OCI-LY7 (cell line): ENCODE data around the gene GSTM1. TPM values are rescaled to one million over a fixed set of nuclear protein-coding genes. Genes with fewer than 3 reads are reported as not detected.

Experiments
- BruUV-seq: library from RNA; stranded (reverse); fragments of 400-500 nt; replicated peaks from 2 replicates; lab custom pipeline; 2021; lab: Mats Ljungman, UMichigan
- CTCF ChIA-PET: fragments of 300-600 bp; sonication (Branson Sonifier 250); formaldehyde crosslinking; loops from one replicate; lab custom pipeline; 2022; ENCODE audit warnings: antibody characterized with exemption; ENCODE audit not compliant: unreplicated experiment; lab: Charles Lee
- POLR2A ChIA-PET: fragments of 300-600 bp; sonication (Branson Sonifier 250); formaldehyde crosslinking; loops from one replicate; lab custom pipeline; 2022; ENCODE audit warnings: antibody characterized with exemption; lab: Charles Lee
- DNase-seq: peaks from one replicate; pipeline ENCODE4 v3.0.0-alpha.2; 2015; ENCODE audit warnings: low spot score
- H2AFZ ChIP-seq: fragments of 200-600 bp; sonication (generic), shearing (Covaris generic); 2 replicates; pipeline ENCODE4 v1.6.1; 2014; ENCODE audit warnings: mild to moderate bottlenecking, antibody characterized with exemption, low read length, moderate library complexity
- H3K27ac ChIP-seq: fragments of 200-600 bp; sonication (generic); 2 replicates; pipeline ENCODE4 v1.5.1; 2014; ENCODE audit warnings: mixed run types, low read depth, mild to moderate bottlenecking, moderate library complexity, low read length, inconsistent platforms; ENCODE audit not compliant: poor library complexity, severe bottlenecking
- H3K36me3 ChIP-seq: fragments of 200-600 bp; sonication (generic); 2 replicates; pipeline ENCODE4 v1.6.1; 2014; ENCODE audit warnings: mild to moderate bottlenecking, antibody characterized with exemption, low read length, moderate library complexity, mixed read lengths; ENCODE audit not compliant: insufficient read depth
- H3K4me1 ChIP-seq: fragments of 200-600 bp; sonication (generic); 2 replicates; pipeline ENCODE4 v1.5.1; 2014; ENCODE audit warnings: mild to moderate bottlenecking, low read length; ENCODE audit not compliant: insufficient read depth, poor library complexity, severe bottlenecking
- H3K4me2 ChIP-seq: fragments of 200-600 bp; sonication (generic); 2 replicates; pipeline ENCODE4 v1.6.1; 2014; ENCODE audit warnings: mild to moderate bottlenecking, low read length
- H3K4me3 ChIP-seq: fragments of 200-600 bp; sonication (generic); 2 replicates; pipeline ENCODE4 v1.5.1; 2014; ENCODE audit warnings: mild to moderate bottlenecking, low read depth, low read length; ENCODE audit not compliant: poor library complexity, severe bottlenecking
- H3K79me2 ChIP-seq: fragments of 200-600 bp; sonication (generic); 2 replicates; pipeline ENCODE4 v1.6.1; 2016; ENCODE audit warnings: low read depth, mild to moderate bottlenecking, low read length, moderate library complexity, mixed read lengths; ENCODE audit not compliant: insufficient read depth
- H3K9me2 ChIP-seq: fragments of 200-600 bp; sonication (generic); 2 replicates; pipeline ENCODE4 v1.6.1; 2016; ENCODE audit warnings: mild to moderate bottlenecking, low read length, mixed read lengths; ENCODE audit not compliant: insufficient read depth
- H3K9me3 ChIP-seq: fragments of 200-600 bp; sonication (generic); 2 replicates; pipeline ENCODE4 v1.6.1; 2014; ENCODE audit warnings: mild to moderate bottlenecking, mixed run types, low read length, mixed read lengths
- H4K20me1 ChIP-seq: fragments of 200-600 bp; sonication (generic); 2 replicates; pipeline ENCODE4 v1.6.1; 2014; ENCODE audit warnings: mild to moderate bottlenecking, antibody characterized with exemption, low read length, moderate library complexity, mixed read lengths; ENCODE audit not compliant: insufficient read depth
- CTCF ChIP-seq: fragments of 200-600 bp; sonication (generic); conservative IDR thresholded peaks from 2 replicates; pipeline ENCODE4 v1.5.1; 2014; ENCODE audit warnings: mild to moderate bottlenecking, antibody characterized with exemption, low read length, moderate library complexity, mixed read lengths
- EZH2phosphoT487 ChIP-seq: fragments of 200-600 bp; sonication (generic); IDR thresholded peaks from 2 replicates; pipeline ENCODE4 v1.6.1; 2018; ENCODE audit warnings: low read depth, borderline replicate concordance, mild to moderate bottlenecking, mixed run types, antibody characterized with exemption, low read length, moderate library complexity, mixed read lengths
- intact Hi-C: fragments of 100-400 bp; cut with micrococcal nuclease; formaldehyde crosslinking; loops from one replicate; pipeline ENCODE4 v1.10.0; 2022; ENCODE audit not compliant: unreplicated experiment
- total RNA-seq, 2 experiments: library from RNA; depleted of rRNA in 1 of 2; stranded (reverse); fragments of >200 nt in 1 of 2; shearing (Covaris generic) in 1 of 2; gene quantifications; 2 replicates each; pipeline ENCODE4 v1.2.3, GENCODE V29; 2014 to 2022

The GSTM1 gene
- total RNA-seq, 2 experiments from 2014 or later, result not detected

- Histone ChIP-seq H3K36me3 (no peaks in the 10 kb centered on the region), H3K79me2 (no peaks in the 10 kb centered on the region), H3K27ac (no peak overlapping the region), H2AFZ (no peak overlapping the region), H4K20me1 (no peaks in the 10 kb centered on the region), H3K9me2 (no peaks in the 10 kb centered on the region), H3K4me2 (no peak overlapping the region), H3K4me1 (no peaks in the 10 kb centered on the region), H3K9me3 (no peaks in the 10 kb centered on the region), H3K4me3 (no peak overlapping the region)
- TF ChIP-seq CTCF, result no peak
- TF ChIP-seq EZH2phosphoT487, result no peak
- POLR2A ChIA-PET, result no interaction called here
- intact Hi-C loops, result no loop called here
- BruUV-seq, result no TSS peak
- CTCF ChIA-PET, result no interaction called here
- no peak for DNase-seq
Observed at GRCh38 chr1:109732390-109732881, 44.8 kb downstream of the GSTM1 start.

DNA sequence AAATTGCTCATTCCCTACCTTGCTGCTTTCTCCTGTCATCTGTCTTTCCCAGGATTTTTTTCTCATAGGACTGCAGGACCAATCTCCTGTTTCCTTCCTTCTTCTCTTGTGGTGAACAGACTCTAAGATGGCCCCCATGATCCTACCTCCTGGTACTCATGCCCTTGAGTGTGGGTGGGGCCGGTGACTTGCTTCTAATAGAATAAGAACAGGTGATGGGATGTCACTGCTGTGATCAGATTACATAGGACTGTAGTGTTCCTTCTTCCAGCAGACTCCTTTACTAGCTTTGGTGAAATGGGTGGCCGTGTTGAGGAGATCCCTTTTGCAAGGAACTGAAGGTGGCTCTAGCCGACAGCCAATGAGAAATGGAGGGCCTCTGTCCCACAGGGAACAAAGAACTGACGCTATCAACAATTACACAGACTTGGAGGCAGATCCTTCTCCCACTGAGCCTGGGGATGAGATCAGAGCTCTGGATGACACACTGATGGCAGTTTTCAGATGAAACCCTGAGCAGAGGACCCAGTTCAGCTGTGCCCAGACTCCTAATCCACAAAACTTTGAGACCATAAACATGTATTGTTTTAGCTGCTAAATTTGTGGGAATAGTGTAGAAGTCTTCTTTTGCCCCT is 45.7 kb downstream of the GSTM1 start:
- Histone ChIP-seq H3K36me3 (no peaks in the 10 kb centered on the region), H3K4me2 (no peak overlapping the region), H4K20me1 (no peaks in the 10 kb centered on the region), H3K4me3 (no peak overlapping the region), H3K4me1 (no peaks in the 10 kb centered on the region), H3K79me2 (no peaks in the 10 kb centered on the region), H3K27ac (no peak overlapping the region), H2AFZ (no peak overlapping the region), H3K9me2 (no peaks in the 10 kb centered on the region), H3K9me3 (no peaks in the 10 kb centered on the region)
- ChIA-PET CTCF (no interaction called here), POLR2A (no interaction called here)
- intact Hi-C loops, result no loop called here
- no TSS peak for BruUV-seq
- no peak for DNase-seq
- TF ChIP-seq CTCF (no peak), EZH2phosphoT487 (no peak)

GRCh38 chr1:109739738-109740614 is 52.4 kb downstream of the GSTM1 start:
- no peak for TF ChIP-seq EZH2phosphoT487
- TF ChIP-seq CTCF, result no peak
- BruUV-seq, result no TSS peak
- H3K36me3 ChIP-seq, result no peaks in the 10 kb centered on the region
- H3K4me2 ChIP-seq, result no peak overlapping the region
- no peaks in the 10 kb centered on the region for H3K4me1 ChIP-seq
- intact Hi-C loops, result no loop called here
- no peaks in the 10 kb centered on the region for H3K79me2 ChIP-seq
- H3K9me3 ChIP-seq, result no peaks in the 10 kb centered on the region
- no peaks in the 10 kb centered on the region for H4K20me1 ChIP-seq
- no peak for DNase-seq
- POLR2A ChIA-PET, result no interaction called here
- H2AFZ ChIP-seq, result no peak overlapping the region
- no peak overlapping the region for H3K4me3 ChIP-seq
- no peaks in the 10 kb centered on the region for H3K9me2 ChIP-seq
- CTCF ChIA-PET, result no interaction called here
- no peak overlapping the region for H3K27ac ChIP-seq
